GM18498 (cell line): Measurements from ENCODE around the gene PLA2G4D.

Source experiments
- ATAC-seq: cut with Tn5 transposase; IDR thresholded peaks from one replicate; pipeline ENCODE4 v1.9.1; 2021; ENCODE audit warnings: mild to moderate bottlenecking, moderate library complexity; ENCODE audit not compliant: unreplicated experiment

PLA2G4D gene

GRCh38 chr15:42129364-42129763 is 35.0 kb upstream of the PLA2G4D start:
- no peak for ATAC-seq

GRCh38 chr15:42128476-42128875 is 34.1 kb upstream of the PLA2G4D start:
- no peak for ATAC-seq

- ATAC-seq: no peak
Measured at GRCh38 chr15:42123546-42123945, 29.2 kb upstream of the PLA2G4D start.

GRCh38 chr15:42121682-42122081 is 27.3 kb upstream of the PLA2G4D start:
- ATAC-seq: no peak

GRCh38 chr15:42121021-42121420 is 26.7 kb upstream of the PLA2G4D start:
- no peak for ATAC-seq

GRCh38 chr15:42120285-42120684 is 25.9 kb upstream of the PLA2G4D start:
- no peak for ATAC-seq

GRCh38 chr15:42119446-42119760 is 25.0 kb upstream of the PLA2G4D start:
- ATAC-seq: no peak

GRCh38 chr15:42118650-42119445 is 24.5 kb upstream of the PLA2G4D start:
- no peak for ATAC-seq

GRCh38 chr15:42111924-42112323 is 17.6 kb upstream of the PLA2G4D start:
- no peak for ATAC-seq

GRCh38 chr15:42110367-42110766 is 16.0 kb upstream of the PLA2G4D start:
- no peak for ATAC-seq

- no peak for ATAC-seq
Measured at GRCh38 chr15:42108806-42109205, 14.4 kb upstream of the PLA2G4D start.

GRCh38 chr15:42108189-42108588 is 13.8 kb upstream of the PLA2G4D start:
- no peak for ATAC-seq

- no peak for ATAC-seq
Measured at GRCh38 chr15:42107473-42107872, 13.1 kb upstream of the PLA2G4D start.

GRCh38 chr15:42106288-42106687 is 11.9 kb upstream of the PLA2G4D start:
- ATAC-seq: no peak

GRCh38 chr15:42104095-42104891 is 9.9 kb upstream of the PLA2G4D start:
- ATAC-seq: no peak

- no peak for ATAC-seq
Measured at GRCh38 chr15:42102646-42103235, 8.4 kb upstream of the PLA2G4D start.

- ATAC-seq: no peak
Measured at GRCh38 chr15:42101861-42102260, 7.5 kb upstream of the PLA2G4D start.

GRCh38 chr15:42100021-42100800 is 5.8 kb upstream of the PLA2G4D start:
- ATAC-seq: no peak

GRCh38 chr15:42097018-42097417 is 2.7 kb upstream of the PLA2G4D start:
- no peak for ATAC-seq

- no peak for ATAC-seq
Measured at GRCh38 chr15:42093966-42094365, 396 bp downstream of the PLA2G4D start.
